ENCODE results near the gene PUS1.
A peak's percentile ranks its signal among the peaks of the same experiment; 100 is the strongest.

Gene PUS1

DNA sequence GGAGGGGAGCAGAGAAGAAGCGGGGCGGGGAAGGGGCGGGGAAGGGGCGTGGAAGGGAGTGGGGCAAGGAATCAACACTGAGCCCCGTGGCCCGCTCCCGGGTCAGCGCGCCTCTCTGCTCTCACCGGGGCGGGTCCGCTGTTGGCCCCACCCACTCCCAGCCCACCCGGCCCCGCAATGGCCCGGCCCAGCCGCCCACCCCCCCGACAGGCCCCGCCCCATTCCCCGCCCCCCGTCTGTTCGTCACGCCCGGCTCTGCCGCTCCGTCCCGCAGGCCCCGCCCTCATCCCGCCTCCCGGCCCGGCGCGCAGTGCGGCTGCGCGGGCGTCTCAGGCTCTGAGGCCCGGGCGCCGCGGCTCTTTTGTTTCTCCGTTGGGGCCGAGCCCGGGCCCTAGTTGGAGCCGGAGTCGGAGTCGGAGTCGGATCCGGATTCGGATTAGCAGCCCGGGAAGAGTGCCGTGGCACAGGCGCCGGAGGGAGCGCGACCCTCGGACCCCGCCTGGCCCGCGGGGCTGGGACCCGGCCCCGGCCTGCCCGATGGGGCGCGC is 34.7 kb upstream of the PUS1 start, which contains the start of gene ULK1:
Gene ULK1, plus strand, starts transcription at position 310 of the 548 bp plus-strand sequence. CDS start 380 bp downstream, outside the sequence.
- DNase-seq (ENCODE audit: low spot score) = peak; percentile 95
- WGBS, 2 donors (ENCODE audit: extremely low coverage in 2 of 2, insufficient read length in 2 of 2, insufficient replicate concordance in 1 of 2) = no CpG with 5 or more reads among the region's 64 CpGs
- H3K4me1 ChIP-seq (ENCODE audit: control insufficient read depth in 2 of 2, insufficient read depth in 1 of 2, low read depth in 1 of 2, low read length in 2 of 2) = peaks cover 11 to 21% of the 10 kb centered on the region in 2 donors

GRCh38 chr12:131894981-131895639 is 34.0 kb upstream of the PUS1 start:
- Histone ChIP-seq H3K4me2 (ENCODE audit: insufficient read depth, low read length, poor library complexity, severe bottlenecking) (peak overlapping the region; percentile 84), H4K91ac (ENCODE audit: low read depth, low read length, poor library complexity) (no peak overlapping the region), H3K79me1 (ENCODE audit: low read depth, low read length) (peaks cover 8% of the 10 kb centered on the region), H3K27ac (replicated peaks; ENCODE audit: low read length) (no peak overlapping the region), H3K4me1 (ENCODE audit: control insufficient read depth in 2 of 2, insufficient read depth in 1 of 2, low read depth in 1 of 2, low read length in 2 of 2) (peaks cover 11 to 21% of the 10 kb centered on the region in 2 donors), H2BK5ac (ENCODE audit: low read length) (peak overlapping the region; percentile 29), H2BK15ac (ENCODE audit: low read length) (no peak overlapping the region), H3K9me3 (replicated peaks in 1 of 2; ENCODE audit: control insufficient read depth in 2 of 2, insufficient read depth in 1 of 2, low read depth in 1 of 2, low read length in 2 of 2) (peaks cover 0 to 1% of the 10 kb centered on the region in 2 donors), H3K9ac (ENCODE audit: low read depth, low read length, poor library complexity) (peak overlapping the region; percentile 86), H3K4ac (ENCODE audit: low read length) (no peak overlapping the region), H3K36me3 (replicated peaks in 1 of 2; ENCODE audit: control insufficient read depth in 2 of 2, insufficient read depth in 2 of 2, low read length in 2 of 2) (peaks cover 8 to 33% of the 10 kb centered on the region in 2 donors), H2BK12ac (ENCODE audit: low read length) (no peak overlapping the region), H3K23ac (ENCODE audit: low read depth, low read length, poor library complexity) (peak overlapping the region; percentile 60), H4K8ac (ENCODE audit: low read depth, low read length) (no peak overlapping the region), H2AFZ (ENCODE audit: low read length) (no peak overlapping the region), H3K18ac (ENCODE audit: low read length) (peak overlapping the region; percentile 87), H3K27me3 (ENCODE audit: control insufficient read depth in 3 of 3, insufficient read depth in 3 of 3, low read depth in 1 of 3, low read length in 3 of 3) (no peaks in the 10 kb centered on the region), H3K14ac (ENCODE audit: low read length) (no peak overlapping the region), H3K4me3 (ENCODE audit: low read length in 2 of 2) (peak overlapping the region; percentile 72 to 77), H2BK120ac (ENCODE audit: low read depth, low read length) (no peak overlapping the region), H2AK5ac (ENCODE audit: low read depth, low read length) (peak overlapping the region; percentile 70)
- DNase-seq (ENCODE audit: low spot score) = no peak
- WGBS, 2 donors (ENCODE audit: extremely low coverage in 2 of 2, insufficient read length in 2 of 2, insufficient replicate concordance in 1 of 2) = no CpG with 5 or more reads among the region's 54 CpGs

More for the DNA sequence above, 34.7 kb upstream of the PUS1 start, which contains the start of gene ULK1:
- Histone ChIP-seq H3K18ac (ENCODE audit: low read length) (peak within 1 kb of the TSS; percentile 90), H3K14ac (ENCODE audit: low read length) (no peak within 1 kb of the TSS), H3K23ac (ENCODE audit: low read depth, low read length, poor library complexity) (peak within 1 kb of the TSS; percentile 60), H4K8ac (ENCODE audit: low read depth, low read length) (no peak within 1 kb of the TSS), H4K91ac (ENCODE audit: low read depth, low read length, poor library complexity) (no peak within 1 kb of the TSS), H2BK12ac (ENCODE audit: low read length) (no peak within 1 kb of the TSS), H3K9me3 (replicated peaks in 1 of 2; ENCODE audit: control insufficient read depth in 2 of 2, insufficient read depth in 1 of 2, low read depth in 1 of 2, low read length in 2 of 2) (peaks cover 0 to 1% of the 10 kb centered on the region in 2 donors), H3K4me3 (ENCODE audit: low read length in 2 of 2) (peak within 1 kb of the TSS; percentile 72 to 94), H3K79me1 (ENCODE audit: low read depth, low read length) (peaks cover 6% of the 10 kb centered on the region), H3K36me3 (replicated peaks in 1 of 2; ENCODE audit: control insufficient read depth in 2 of 2, insufficient read depth in 2 of 2, low read length in 2 of 2) (peaks cover 8 to 29% of the 10 kb centered on the region in 2 donors), H2BK15ac (ENCODE audit: low read length) (no peak within 1 kb of the TSS), H3K27ac (replicated peaks; ENCODE audit: low read length) (no peak within 1 kb of the TSS), H2AFZ (ENCODE audit: low read length) (peak within 1 kb of the TSS; percentile 85), H2BK120ac (ENCODE audit: low read depth, low read length) (no peak within 1 kb of the TSS), H3K4ac (ENCODE audit: low read length) (no peak within 1 kb of the TSS), H2BK5ac (ENCODE audit: low read length) (peak within 1 kb of the TSS; percentile 29), H3K9ac (ENCODE audit: low read depth, low read length, poor library complexity) (peak within 1 kb of the TSS; percentile 90), H3K4me2 (ENCODE audit: insufficient read depth, low read length, poor library complexity, severe bottlenecking) (peak within 1 kb of the TSS; percentile 84), H3K27me3 (ENCODE audit: control insufficient read depth in 3 of 3, insufficient read depth in 3 of 3, low read depth in 1 of 3, low read length in 3 of 3) (no peaks in the 10 kb centered on the region), H2AK5ac (ENCODE audit: low read depth, low read length) (peak within 1 kb of the TSS; percentile 70)

DNA sequence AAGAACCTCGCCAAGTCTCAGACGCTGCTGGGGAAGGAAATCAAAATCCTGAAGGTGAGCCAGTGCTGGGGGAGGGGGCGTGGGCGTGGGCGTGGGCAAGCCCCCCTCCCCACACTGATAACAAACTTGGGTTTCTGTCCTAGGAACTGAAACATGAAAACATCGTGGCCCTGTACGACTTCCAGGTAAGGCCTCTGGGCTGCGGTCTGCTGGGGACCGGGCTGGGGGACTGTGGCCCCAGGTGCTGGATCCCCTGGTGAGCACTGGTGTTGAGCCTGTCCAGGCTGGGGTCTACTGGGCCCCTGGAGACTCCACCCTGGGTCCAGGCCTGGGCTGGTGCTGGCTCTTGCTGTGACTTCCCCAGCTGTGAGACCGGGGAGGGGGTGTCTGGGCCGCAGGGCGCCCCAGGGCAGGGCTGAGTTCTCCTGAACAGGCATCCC is 33.4 kb upstream of the PUS1 start:
- H2BK120ac ChIP-seq (ENCODE audit: low read depth, low read length) = no peak overlapping the region
- H3K14ac ChIP-seq (ENCODE audit: low read length) = no peak overlapping the region
- no CpG with 5 or more reads among the region's 12 CpGs for WGBS, 2 donors (ENCODE audit: extremely low coverage in 2 of 2, insufficient read length in 2 of 2, insufficient replicate concordance in 1 of 2)
- peaks cover 14 to 21% of the 10 kb centered on the region in 2 donors for H3K4me1 ChIP-seq (ENCODE audit: control insufficient read depth in 2 of 2, insufficient read depth in 1 of 2, low read depth in 1 of 2, low read length in 2 of 2)
- H3K4ac ChIP-seq (ENCODE audit: low read length) = no peak overlapping the region
- peak overlapping the region; percentile 60 for H3K23ac ChIP-seq (ENCODE audit: low read depth, low read length, poor library complexity)
- no peak overlapping the region for H2AFZ ChIP-seq (ENCODE audit: low read length)
- peaks cover 8 to 39% of the 10 kb centered on the region in 2 donors for H3K36me3 ChIP-seq (replicated peaks in 1 of 2; ENCODE audit: control insufficient read depth in 2 of 2, insufficient read depth in 2 of 2, low read length in 2 of 2)
- H3K18ac ChIP-seq (ENCODE audit: low read length) = peak overlapping the region; percentile 87
- no peak overlapping the region for H2BK15ac ChIP-seq (ENCODE audit: low read length)
- DNase-seq (ENCODE audit: low spot score) = no peak
- peaks cover 0 to 1% of the 10 kb centered on the region in 2 donors for H3K9me3 ChIP-seq (replicated peaks in 1 of 2; ENCODE audit: control insufficient read depth in 2 of 2, insufficient read depth in 1 of 2, low read depth in 1 of 2, low read length in 2 of 2)
- H4K8ac ChIP-seq (ENCODE audit: low read depth, low read length) = no peak overlapping the region
- H3K4me2 ChIP-seq (ENCODE audit: insufficient read depth, low read length, poor library complexity, severe bottlenecking) = peak overlapping the region; percentile 84
- H2BK12ac ChIP-seq (ENCODE audit: low read length) = no peak overlapping the region
- peak overlapping the region; percentile 72 to 77 for H3K4me3 ChIP-seq (ENCODE audit: low read length in 2 of 2)
- H2BK5ac ChIP-seq (ENCODE audit: low read length) = peak overlapping the region; percentile 29
- H3K79me1 ChIP-seq (ENCODE audit: low read depth, low read length) = peaks cover 12% of the 10 kb centered on the region
- H3K9ac ChIP-seq (ENCODE audit: low read depth, low read length, poor library complexity) = no peak overlapping the region
- H4K91ac ChIP-seq (ENCODE audit: low read depth, low read length, poor library complexity) = no peak overlapping the region
- H2AK5ac ChIP-seq (ENCODE audit: low read depth, low read length) = peak overlapping the region; percentile 70
- no peak overlapping the region for H3K27ac ChIP-seq (replicated peaks; ENCODE audit: low read length)
- no peaks in the 10 kb centered on the region for H3K27me3 ChIP-seq (ENCODE audit: control insufficient read depth in 3 of 3, insufficient read depth in 3 of 3, low read depth in 1 of 3, low read length in 3 of 3)

All from neuronal stem cell (in vitro differentiated cells).